Hepatocyte (in vitro differentiated cells): Measurements from ENCODE around the gene SLC12A7. TPM values are rescaled to one million over a fixed set of nuclear protein-coding genes. Genes with fewer than 3 reads are reported as not detected.

ENCODE experiments used
- DNase-seq: peaks from one replicate; pipeline ENCODE4 v3.0.0-alpha.2; 2016; ENCODE audit warnings: low spot score
- H2AFZ ChIP-seq: fragments of 200-600 bp; sonication (generic); 2 replicates; pipeline ENCODE4 v1.6.0; 2016; ENCODE audit warnings: antibody characterized with exemption, mild to moderate bottlenecking
- H3K27ac ChIP-seq: fragments of 200-600 bp; sonication (generic); 2 replicates; pipeline ENCODE4 v1.5.1; 2016; ENCODE audit warnings: mild to moderate bottlenecking
- H3K27me3 ChIP-seq: fragments of 200-600 bp; sonication (generic); 2 replicates; pipeline ENCODE4 v1.6.1; 2016
- H3K36me3 ChIP-seq: fragments of 200-600 bp; sonication (generic); replicated peaks from 2 replicates; pipeline ENCODE4 v1.5.1; 2016; ENCODE audit warnings: low read depth; ENCODE audit not compliant: insufficient read depth
- H3K4me1 ChIP-seq: fragments of 200-600 bp; sonication (generic); 2 replicates; pipeline ENCODE4 v1.5.1; 2016; ENCODE audit warnings: mild to moderate bottlenecking, moderate library complexity; ENCODE audit not compliant: insufficient read depth
- H3K4me2 ChIP-seq: fragments of 200-600 bp; sonication (generic); 2 replicates; pipeline ENCODE4 v1.6.0; 2016
- H3K4me3 ChIP-seq: fragments of 200-600 bp; sonication (generic); 2 replicates; pipeline ENCODE4 v1.5.1; 2016; ENCODE audit warnings: mild to moderate bottlenecking
- H3K79me2 ChIP-seq: fragments of 200-600 bp; sonication (generic); 2 replicates; pipeline ENCODE4 v1.6.0; 2017; ENCODE audit warnings: mild to moderate bottlenecking
- H3K9me2 ChIP-seq: fragments of 200-600 bp; sonication (generic); replicated peaks from 2 replicates; pipeline ENCODE4 v1.6.0; 2017; ENCODE audit warnings: mild to moderate bottlenecking; ENCODE audit not compliant: insufficient read depth
- H3K9me3 ChIP-seq: fragments of 200-600 bp; sonication (generic); 2 replicates; pipeline ENCODE4 v1.5.1; 2016; ENCODE audit warnings: low read depth, mild to moderate bottlenecking
- H4K20me1 ChIP-seq: fragments of 200-600 bp; sonication (generic); 2 replicates; pipeline ENCODE4 v1.6.0; 2016; ENCODE audit warnings: mild to moderate bottlenecking; ENCODE audit not compliant: insufficient read depth, poor library complexity, severe bottlenecking
- CTCF ChIP-seq: fragments of 200-600 bp; sonication (generic); IDR thresholded peaks from 2 replicates; pipeline ENCODE4 v1.5.1; 2016; ENCODE audit warnings: antibody characterized with exemption, mild to moderate bottlenecking; ENCODE audit not compliant: poor library complexity
- EZH2 ChIP-seq: fragments of 200-600 bp; sonication (generic); IDR thresholded peaks from 2 replicates; pipeline ENCODE4 v1.6.1; 2016; ENCODE audit warnings: antibody characterized with exemption, mild to moderate bottlenecking, borderline replicate concordance
- EZH2phosphoT487 ChIP-seq: fragments of 200-600 bp; sonication (generic); IDR thresholded peaks from one replicate; pipeline ENCODE4 v1.6.1; 2018; ENCODE audit warnings: antibody characterized with exemption, mild to moderate bottlenecking, low read depth, moderate library complexity; ENCODE audit not compliant: unreplicated experiment, severe bottlenecking
- WGBS: methylation state at CpG from one replicate; pipeline ENCODE4 v1.1.6; 2016; ENCODE audit warnings: low lambda C conversion rate; ENCODE audit errors: missing lambda C conversion rate; 5-methylcytosine and 5-hydroxymethylcytosine counted together
- polyA plus RNA-seq: library from polyadenylated mRNA; unstranded; fragments of >200 nt; fragmentation: Nextera tagmentation; extraction: Ambion mirVana; gene quantifications from 2 replicates; pipeline ENCODE4 v1.2.1, GENCODE V29; 2016
- total RNA-seq: library from RNA; depleted of rRNA; stranded (reverse); fragments of >200 nt; gene quantifications from 2 replicates; pipeline ENCODE4 v1.2.3, GENCODE V29; 2014

Gene SLC12A7
- total and polyA plus RNA-seq, 2 experiments from 2014 or later: 30.2 to 34.3 TPM

- Histone ChIP-seq H3K79me2 (no peaks in the 10 kb centered on the region), H3K9me2 (no peaks in the 10 kb centered on the region), H3K4me1 (peaks cover 6% of the 10 kb centered on the region), H2AFZ (no peak overlapping the region), H3K27ac (no peak overlapping the region), H3K9me3 (no peaks in the 10 kb centered on the region), H3K4me3 (no peak overlapping the region), H3K27me3 (no peaks in the 10 kb centered on the region), H3K4me2 (no peak overlapping the region), H4K20me1 (no peaks in the 10 kb centered on the region), H3K36me3 (no peaks in the 10 kb centered on the region)
- WGBS: 77% methylated on average over 16 of the region's 16 CpGs
- TF ChIP-seq EZH2phosphoT487 (no peak), CTCF (no peak), EZH2 (no peak)
- DNase-seq: no peak
Measured at GRCh38 chr5:1016476-1016875, 95.4 kb downstream of the SLC12A7 start.

- no peaks in the 10 kb centered on the region for H4K20me1 ChIP-seq
- no peak overlapping the region for H3K27ac ChIP-seq
- H3K4me3 ChIP-seq: no peak overlapping the region
- H3K4me2 ChIP-seq: no peak overlapping the region
- H3K9me3 ChIP-seq: no peaks in the 10 kb centered on the region
- H3K79me2 ChIP-seq: no peaks in the 10 kb centered on the region
- H3K36me3 ChIP-seq: no peaks in the 10 kb centered on the region
- H3K4me1 ChIP-seq: peaks cover 5% of the 10 kb centered on the region
- H2AFZ ChIP-seq: no peak overlapping the region
- H3K27me3 ChIP-seq: no peaks in the 10 kb centered on the region
- no peak for TF ChIP-seq CTCF
- no peak for TF ChIP-seq EZH2
- TF ChIP-seq EZH2phosphoT487: no peak
- DNase-seq: no peak
- H3K9me2 ChIP-seq: no peaks in the 10 kb centered on the region
- 90% methylated on average over 19 of the region's 19 CpGs for WGBS
Measured at GRCh38 chr5:1016036-1016435, 95.8 kb downstream of the SLC12A7 start.

GRCh38 chr5:1015507-1015906 lies 96.4 kb downstream of the SLC12A7 start:
- no peaks in the 10 kb centered on the region for H3K9me2 ChIP-seq
- WGBS: 90% methylated on average over 10 of the region's 10 CpGs
- no peak for DNase-seq
- H3K4me1 ChIP-seq: peaks cover 2% of the 10 kb centered on the region
- TF ChIP-seq EZH2 (no peak), EZH2phosphoT487 (no peak), CTCF (no peak)
- H3K4me2 ChIP-seq: no peak overlapping the region
- H4K20me1 ChIP-seq: no peaks in the 10 kb centered on the region
- H3K36me3 ChIP-seq: no peaks in the 10 kb centered on the region
- H3K4me3 ChIP-seq: no peak overlapping the region
- H3K79me2 ChIP-seq: no peaks in the 10 kb centered on the region
- peaks cover 1% of the 10 kb centered on the region for H3K27me3 ChIP-seq
- no peak overlapping the region for H2AFZ ChIP-seq
- H3K9me3 ChIP-seq: no peaks in the 10 kb centered on the region
- no peak overlapping the region for H3K27ac ChIP-seq

- 92% methylated on average over 17 of the region's 17 CpGs for WGBS
- Histone ChIP-seq H3K27ac (no peak overlapping the region), H3K9me3 (no peaks in the 10 kb centered on the region), H3K4me2 (no peak overlapping the region), H4K20me1 (no peaks in the 10 kb centered on the region), H3K9me2 (no peaks in the 10 kb centered on the region), H3K4me3 (no peak overlapping the region), H3K79me2 (no peaks in the 10 kb centered on the region), H3K27me3 (peaks cover 8% of the 10 kb centered on the region), H3K4me1 (peaks cover 9% of the 10 kb centered on the region), H3K36me3 (no peaks in the 10 kb centered on the region), H2AFZ (no peak overlapping the region)
- TF ChIP-seq EZH2: no peak
- DNase-seq: no peak
Measured at GRCh38 chr5:1014781-1015221, 97.1 kb downstream of the SLC12A7 start.
